MM.1S (cell line): ENCODE results near the gene CD300LB.

Source experiments
- EZH2phosphoT487 ChIP-seq: fragments of 300-600 bp; sonication (generic); IDR thresholded peaks from 2 replicates; pipeline ENCODE4 v1.6.1; 2018; ENCODE audit warnings: antibody characterized with exemption, low read length
- TF ChIP-seq, protein P1 (sequence below): fragments of 300-600 bp; sonication (generic); IDR thresholded peaks from 2 replicates; pipeline ENCODE4 v1.5.1; 2016; ENCODE audit warnings: antibody characterized with exemption, low read length, mixed read lengths

DNA sequence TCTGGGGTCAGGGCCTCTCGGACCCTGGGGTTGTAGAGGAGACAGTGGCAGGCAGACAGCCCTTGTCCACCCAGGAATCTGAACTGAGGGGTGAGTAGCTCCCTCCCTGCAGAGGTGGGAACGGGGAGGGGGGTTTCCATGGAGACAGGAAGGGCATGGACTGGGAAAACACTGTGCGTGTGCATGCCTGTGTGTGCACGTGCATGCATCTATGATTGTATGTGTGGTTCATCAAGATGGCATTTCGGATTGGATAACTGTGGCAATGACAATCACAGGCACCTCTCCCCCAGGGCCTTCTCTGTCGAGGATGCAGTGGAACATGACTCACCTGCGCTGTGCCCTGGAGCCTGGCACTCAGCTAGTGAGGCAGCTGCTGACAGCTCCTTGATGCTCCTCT is 20.8 kb upstream of the CD300LB start:
- TF ChIP-seq EZH2phosphoT487: no peak
- TF ChIP-seq, protein P1, sequence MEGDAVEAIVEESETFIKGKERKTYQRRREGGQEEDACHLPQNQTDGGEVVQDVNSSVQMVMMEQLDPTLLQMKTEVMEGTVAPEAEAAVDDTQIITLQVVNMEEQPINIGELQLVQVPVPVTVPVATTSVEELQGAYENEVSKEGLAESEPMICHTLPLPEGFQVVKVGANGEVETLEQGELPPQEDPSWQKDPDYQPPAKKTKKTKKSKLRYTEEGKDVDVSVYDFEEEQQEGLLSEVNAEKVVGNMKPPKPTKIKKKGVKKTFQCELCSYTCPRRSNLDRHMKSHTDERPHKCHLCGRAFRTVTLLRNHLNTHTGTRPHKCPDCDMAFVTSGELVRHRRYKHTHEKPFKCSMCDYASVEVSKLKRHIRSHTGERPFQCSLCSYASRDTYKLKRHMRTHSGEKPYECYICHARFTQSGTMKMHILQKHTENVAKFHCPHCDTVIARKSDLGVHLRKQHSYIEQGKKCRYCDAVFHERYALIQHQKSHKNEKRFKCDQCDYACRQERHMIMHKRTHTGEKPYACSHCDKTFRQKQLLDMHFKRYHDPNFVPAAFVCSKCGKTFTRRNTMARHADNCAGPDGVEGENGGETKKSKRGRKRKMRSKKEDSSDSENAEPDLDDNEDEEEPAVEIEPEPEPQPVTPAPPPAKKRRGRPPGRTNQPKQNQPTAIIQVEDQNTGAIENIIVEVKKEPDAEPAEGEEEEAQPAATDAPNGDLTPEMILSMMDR: no peak
